AG09319 (cell line): ENCODE measurements around the gene SLC6A13.
A peak's percentile ranks its signal among the peaks of the same experiment; 100 is the strongest.

Experiments used
- DNase-seq: peaks from one replicate; pipeline ENCODE4 v3.0.0-alpha.2; 2010; ENCODE audit warnings: low read depth; ENCODE audit errors: extremely low read depth
- TF ChIP-seq, protein P1 (sequence below): IDR thresholded peaks from 2 replicates; pipeline ENCODE4 v1.5.1; 2011; ENCODE audit warnings: low read depth, mild to moderate bottlenecking, inconsistent platforms, low read length, moderate library complexity

SLC6A13 gene

DNA sequence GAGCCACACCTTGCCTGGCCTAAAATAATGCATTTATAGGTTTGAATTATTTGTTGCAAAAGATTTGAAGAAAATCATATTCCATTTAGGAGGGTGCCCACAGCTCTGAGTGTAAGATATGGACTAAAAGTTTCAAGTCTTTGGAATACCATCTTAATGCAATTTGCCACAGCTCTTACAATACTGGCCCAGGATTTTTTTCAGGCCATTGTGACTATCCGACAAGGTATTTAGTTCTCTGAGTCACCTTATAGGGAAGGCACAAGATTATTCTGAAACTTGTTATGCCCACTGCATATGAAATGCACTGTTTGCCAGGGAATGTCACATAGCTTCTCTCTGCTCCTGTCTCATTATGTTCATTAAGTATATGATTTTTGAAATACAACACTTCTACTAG is 29.6 kb upstream of the SLC6A13 start:
- TF ChIP-seq, protein P1, sequence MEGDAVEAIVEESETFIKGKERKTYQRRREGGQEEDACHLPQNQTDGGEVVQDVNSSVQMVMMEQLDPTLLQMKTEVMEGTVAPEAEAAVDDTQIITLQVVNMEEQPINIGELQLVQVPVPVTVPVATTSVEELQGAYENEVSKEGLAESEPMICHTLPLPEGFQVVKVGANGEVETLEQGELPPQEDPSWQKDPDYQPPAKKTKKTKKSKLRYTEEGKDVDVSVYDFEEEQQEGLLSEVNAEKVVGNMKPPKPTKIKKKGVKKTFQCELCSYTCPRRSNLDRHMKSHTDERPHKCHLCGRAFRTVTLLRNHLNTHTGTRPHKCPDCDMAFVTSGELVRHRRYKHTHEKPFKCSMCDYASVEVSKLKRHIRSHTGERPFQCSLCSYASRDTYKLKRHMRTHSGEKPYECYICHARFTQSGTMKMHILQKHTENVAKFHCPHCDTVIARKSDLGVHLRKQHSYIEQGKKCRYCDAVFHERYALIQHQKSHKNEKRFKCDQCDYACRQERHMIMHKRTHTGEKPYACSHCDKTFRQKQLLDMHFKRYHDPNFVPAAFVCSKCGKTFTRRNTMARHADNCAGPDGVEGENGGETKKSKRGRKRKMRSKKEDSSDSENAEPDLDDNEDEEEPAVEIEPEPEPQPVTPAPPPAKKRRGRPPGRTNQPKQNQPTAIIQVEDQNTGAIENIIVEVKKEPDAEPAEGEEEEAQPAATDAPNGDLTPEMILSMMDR = no peak
- no peak for DNase-seq

GRCh38 chr12:291153-291723 is 28.6 kb upstream of the SLC6A13 start:
- DNase-seq = no peak
- TF ChIP-seq, protein P1 = no peak

DNA sequence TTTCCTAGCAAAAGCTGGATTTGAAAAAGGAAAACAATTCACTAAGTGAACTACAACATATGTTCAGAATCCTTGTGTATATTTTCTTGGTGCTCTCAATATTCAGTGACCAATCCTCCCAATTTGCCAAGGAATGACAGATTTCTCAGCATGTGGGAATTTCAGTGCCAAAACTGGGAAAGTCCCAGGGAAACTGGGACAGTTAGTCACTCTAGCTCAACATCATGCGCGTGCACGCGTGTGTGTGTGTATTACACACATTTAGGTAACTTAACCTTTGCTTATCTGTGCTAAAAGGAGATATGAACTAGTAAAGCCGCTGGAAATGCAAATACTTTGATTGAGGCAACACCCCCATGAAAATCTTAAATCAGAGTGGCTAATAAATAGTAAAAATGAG is 26.1 kb upstream of the SLC6A13 start:
- peak; percentile 5 for DNase-seq
- TF ChIP-seq, protein P1 = no peak

DNA sequence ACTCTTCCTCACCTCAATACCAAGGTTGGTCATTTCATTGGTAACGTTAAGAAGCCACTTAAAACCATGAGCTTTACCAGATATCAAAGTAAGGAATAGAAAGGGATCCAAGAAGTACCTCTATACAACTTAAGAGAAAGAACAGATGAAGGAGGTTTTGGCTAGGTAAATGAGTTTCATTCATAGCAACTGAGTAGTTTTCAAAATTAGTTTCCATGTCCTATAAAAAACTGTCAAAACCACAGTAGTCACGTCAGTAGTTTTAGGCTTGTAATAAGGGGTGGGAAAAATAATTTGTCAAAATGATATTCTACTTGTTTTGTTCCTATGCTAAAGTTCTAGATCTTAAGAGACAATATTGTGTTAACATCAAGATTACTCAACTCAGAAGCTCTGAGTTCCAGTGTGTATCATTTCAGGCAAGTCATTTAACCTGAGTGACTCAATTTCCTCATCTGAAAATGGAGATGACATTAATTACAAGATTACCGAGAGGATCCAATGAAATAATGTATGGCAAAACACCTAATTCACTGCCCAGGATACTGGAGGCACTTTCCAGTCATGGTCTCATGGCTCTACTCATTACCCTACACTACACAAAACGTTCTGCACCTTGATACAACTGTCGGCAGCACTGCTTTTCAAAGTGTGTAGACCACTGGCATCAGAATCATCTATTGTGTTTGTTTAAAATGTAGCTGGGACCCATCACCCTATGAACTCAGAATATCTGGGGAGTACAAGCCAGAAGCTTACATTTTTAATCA is 24.1 kb upstream of the SLC6A13 start:
- no peak for DNase-seq
- TF ChIP-seq, protein P1 = no peak

GRCh38 chr12:278046-278445 is 15.4 kb upstream of the SLC6A13 start:
- no peak for DNase-seq
- TF ChIP-seq, protein P1 = no peak

DNA sequence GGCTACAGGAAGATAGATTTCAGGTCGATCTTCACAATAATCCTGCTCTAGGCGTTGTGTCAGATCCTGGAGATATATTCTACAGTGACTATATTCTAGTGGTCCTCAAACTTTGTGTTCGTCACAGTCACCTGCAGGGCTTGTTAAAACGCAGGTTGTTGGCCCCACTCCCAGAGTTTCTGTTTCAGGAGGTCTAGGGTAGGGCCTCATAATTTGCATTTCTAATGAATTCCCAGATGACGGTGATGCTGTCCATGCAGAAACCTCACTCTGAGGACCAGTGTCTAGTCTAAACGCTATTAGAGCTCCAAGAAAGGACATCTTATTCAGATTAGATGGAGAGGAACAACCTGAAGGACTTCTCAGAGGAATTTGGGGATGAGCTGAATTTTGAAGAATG is 13.2 kb upstream of the SLC6A13 start:
- TF ChIP-seq, protein P1 = no peak
- no peak for DNase-seq

DNA sequence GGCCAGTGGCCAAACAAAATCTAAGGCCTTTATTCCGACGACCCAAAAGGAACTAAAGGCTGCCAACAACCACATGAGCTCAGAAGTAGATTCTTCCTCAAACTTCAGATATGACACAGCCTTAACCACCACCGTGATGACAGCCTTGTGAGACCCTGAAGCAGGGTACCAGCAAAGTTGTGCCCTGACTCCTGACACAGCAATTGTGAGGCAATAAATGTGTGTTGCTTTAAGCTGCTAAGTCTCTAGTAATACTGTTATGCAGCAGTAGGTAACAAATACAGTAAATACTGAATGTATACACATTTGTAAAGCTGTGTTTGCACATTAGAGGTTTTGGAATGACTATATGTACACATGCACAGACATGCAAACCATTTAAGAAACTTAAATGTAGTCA is 10.7 kb upstream of the SLC6A13 start:
- TF ChIP-seq, protein P1 = no peak
- DNase-seq = no peak
